EH (cell line): ENCODE measurements around the gene ENTREP1.
"Not testable (repeated sequence)": the region's sequence is repeated elsewhere in the genome, so short reads cannot be mapped to it uniquely, and the experiment has no call there.

Source experiments
- DNase-seq: peaks from one replicate; pipeline ENCODE4 v3.0.0-alpha.2; 2015; ENCODE audit warnings: low read depth

ENTREP1 gene, protein sequence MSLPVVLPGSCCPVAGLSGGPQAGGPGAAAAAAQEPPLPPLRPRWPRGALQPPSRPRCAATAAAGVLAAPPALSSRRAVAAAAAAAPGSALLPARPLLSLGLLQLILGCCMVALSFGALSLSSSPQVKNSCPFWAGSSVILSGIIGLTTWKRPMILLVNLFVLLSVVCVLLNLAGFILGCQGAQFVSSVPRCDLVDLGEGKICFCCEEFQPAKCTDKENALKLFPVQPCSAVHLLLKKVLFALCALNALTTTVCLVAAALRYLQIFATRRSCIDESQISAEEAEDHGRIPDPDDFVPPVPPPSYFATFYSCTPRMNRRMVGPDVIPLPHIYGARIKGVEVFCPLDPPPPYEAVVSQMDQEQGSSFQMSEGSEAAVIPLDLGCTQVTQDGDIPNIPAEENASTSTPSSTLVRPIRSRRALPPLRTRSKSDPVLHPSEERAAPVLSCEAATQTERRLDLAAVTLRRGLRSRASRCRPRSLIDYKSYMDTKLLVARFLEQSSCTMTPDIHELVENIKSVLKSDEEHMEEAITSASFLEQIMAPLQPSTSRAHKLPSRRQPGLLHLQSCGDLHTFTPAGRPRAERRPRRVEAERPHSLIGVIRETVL

DNA sequence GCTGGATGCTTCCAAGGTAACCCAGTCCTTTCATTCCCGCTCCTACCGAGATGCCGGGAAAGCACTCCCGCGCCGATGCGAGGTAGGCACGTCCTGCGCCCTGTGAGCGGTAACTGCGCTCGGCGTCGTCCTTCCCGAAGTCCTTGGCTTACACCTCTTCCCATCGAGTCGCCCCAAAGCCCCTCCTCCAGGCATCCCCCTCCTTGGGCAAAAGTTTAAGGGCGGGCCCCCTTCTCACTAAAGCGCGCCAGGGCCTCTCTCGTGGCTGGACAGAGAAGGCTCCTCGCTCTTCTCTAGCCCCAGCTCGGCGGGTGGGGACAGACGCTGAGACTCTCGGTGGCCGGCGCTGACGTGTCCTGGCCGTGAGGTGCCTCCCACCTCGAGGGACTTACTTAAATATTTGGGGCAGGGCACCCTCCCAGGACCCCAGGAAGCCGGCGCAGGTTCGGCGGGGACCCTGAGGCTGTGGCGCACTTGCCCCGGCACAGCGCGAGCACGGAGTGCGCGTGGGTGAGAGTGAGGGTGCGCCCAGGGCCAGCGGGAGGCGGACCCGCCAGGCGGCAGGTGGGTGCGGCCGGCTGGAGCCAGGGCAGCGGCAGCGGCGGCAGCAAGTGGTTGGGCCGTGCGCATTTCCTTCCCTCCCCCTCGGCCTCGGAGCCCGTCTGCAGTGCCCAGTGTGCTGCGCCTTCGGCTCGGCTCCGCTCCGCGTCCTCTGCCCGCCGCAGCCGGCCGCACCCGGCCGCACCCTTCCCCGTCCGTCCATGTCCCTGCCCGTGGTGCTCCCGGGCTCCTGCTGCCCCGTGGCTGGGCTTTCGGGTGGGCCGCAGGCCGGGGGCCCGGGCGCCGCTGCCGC is at the start of gene ENTREP1:
ENTREP1 (plus strand) TSS at position 667 of the 853 bp plus-strand sequence; CDS start at position 762, 95 bp downstream.
- DNase-seq = peak; percentile 41

DNA sequence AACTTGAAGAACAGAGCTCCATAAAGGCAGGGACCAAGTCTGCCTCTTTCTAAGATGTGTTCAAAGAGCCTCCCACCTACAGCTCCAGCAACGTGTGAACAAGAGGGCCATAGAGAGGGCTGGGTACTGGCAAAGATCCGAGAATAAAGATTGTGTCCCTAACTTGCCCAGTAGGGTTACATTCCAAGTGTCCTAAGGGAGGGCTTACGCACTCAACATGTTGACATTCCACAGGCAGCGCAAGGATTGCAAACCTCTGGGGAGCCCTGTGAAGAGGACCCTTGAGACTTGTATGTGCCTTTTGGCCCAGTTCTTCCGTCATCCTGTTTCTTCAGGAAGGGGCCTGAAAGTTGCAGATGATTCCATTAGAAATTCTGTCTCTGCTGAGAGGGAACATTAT is 48.2 kb upstream of the ENTREP1 start:
- no peak for DNase-seq

DNA sequence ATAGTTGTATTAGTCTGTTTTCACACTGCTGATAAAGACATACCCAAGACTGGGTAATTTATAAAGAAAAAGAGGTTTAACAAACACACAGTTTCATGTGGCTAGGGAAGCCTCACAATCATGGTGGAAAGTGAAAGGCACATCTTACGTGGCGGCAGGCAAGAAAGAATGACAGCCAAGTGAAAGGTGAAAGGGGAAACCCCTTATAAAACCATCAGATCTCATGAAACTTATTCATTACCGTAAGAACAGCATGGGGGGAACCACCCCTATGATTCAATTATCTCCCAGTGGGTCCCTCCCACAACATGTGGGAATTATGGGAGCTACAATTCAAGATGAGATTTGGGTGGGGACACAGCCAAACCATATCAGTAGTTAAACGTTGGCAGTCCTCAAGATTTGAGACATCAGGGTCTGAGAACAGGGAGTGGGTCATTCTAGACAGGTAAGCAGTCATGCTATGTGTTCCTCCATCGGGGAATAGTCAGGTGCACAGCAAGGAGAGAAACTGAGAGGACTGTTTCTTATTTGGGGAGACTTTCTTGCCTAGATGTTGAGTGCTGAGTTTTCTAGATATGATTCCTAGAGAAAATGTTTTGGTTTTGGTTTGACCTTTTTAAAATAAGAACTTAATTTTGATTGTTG is 45.8 kb upstream of the ENTREP1 start:
- DNase-seq = no peak

DNA sequence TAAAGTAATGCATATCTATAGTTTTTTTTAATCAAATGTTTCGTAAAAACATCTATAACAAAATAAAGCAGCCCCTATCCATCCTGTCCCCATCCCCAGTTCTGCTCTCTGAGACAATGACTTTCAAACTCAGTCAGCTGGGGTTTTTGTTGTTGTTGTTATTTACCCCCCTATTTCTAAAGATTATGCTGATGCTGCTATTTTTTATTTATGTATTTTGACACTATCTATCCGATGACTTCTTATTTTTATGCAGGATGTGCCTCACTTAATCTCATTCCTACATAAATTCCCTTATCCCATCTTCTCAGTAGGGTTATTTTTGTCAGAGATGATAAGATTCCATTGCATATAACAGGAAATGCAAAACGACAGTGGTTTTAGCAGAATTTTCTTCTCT is 45.3 kb upstream of the ENTREP1 start:
- no peak for DNase-seq

DNA sequence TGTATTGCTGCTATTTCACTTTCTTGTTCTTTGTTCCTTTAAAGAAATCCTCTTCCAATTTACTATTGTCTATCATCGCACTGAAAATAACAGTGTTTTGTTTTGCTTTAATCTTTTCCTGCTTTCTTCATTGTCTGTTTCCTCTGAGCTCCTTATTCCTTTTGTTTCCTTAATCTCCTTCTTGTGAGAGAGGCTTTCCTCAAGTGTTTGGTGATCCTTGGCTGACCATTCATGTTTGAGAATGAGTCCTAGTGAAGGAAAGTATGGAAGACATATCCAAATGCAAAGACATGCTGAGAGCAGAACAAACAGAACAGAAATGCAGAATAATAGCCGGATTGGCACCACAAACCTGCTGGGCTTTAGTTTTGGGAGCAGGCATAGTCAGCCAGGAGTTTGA is 42.0 kb upstream of the ENTREP1 start:
- DNase-seq = no peak

DNA sequence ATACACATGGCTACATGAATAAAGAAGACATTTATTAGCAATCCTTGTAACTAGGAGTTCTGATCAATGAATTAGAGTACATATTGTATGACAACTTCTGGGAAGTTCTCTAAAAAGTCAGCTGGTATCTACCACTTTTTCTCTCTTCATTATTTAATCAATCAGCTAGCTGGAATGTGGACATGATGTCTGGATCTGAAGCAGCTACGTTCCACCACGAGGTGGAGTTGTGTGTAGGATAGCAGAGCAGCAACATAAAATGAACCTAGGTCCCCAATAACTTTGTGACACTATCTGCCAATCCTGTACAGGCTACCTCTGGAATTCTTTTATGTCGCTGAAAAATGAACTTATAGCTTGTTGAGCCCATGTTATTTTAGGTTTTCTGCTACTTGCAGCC is 32.9 kb upstream of the ENTREP1 start:
- DNase-seq = peak; percentile 3

DNA sequence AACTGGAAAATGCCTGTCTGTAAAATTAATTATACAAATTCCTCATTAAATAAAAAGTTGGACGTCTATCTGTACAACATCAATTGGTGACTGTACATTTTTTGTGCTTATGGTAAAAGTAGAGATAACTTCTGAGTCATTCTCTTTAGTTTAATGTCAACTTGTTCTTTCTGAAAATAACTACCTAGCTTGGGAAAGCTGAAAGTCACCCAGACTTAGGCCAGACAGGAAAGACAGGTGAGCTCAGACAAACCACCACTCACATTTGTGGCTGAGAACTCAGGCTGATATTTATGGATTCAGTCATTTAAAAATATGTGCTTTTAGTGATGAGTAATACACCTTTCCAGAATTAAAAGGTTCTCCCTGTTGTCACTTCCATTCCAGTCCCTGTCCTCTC is 31.9 kb upstream of the ENTREP1 start:
- DNase-seq = no peak

DNA sequence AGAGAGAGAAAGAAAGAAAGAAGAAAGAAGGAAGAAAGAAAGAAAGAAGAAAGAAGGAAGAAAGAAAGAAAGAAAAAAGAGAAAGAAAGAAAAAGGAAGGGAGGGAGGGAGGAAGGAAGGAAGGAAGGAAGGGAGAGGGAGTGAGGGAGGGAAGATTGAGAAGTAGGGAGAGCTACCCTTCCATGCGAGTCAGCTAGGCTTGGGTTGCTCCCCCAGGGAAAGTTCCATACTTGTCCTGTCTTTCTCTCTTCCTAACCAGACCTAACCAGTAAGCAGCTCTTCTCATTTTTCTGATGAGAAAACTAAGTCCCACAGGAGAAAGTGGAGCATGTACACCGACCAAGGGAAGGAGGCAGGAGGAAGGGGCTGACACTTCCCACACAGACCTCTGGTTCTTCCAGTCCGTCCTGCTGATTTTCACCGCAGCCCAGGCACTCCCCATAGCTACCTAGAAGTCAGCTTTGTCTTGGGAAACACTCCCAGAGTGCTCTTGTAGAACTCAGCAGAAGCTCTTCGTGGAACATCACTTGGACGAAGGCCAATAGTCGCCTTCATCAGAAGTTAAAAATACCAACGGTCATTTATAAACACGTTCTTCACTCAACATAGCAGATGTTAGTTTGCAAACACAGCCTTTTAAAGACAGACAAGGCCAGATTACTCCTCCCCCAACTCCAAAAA is 29.0 kb upstream of the ENTREP1 start:
- DNase-seq = peak; percentile 25

DNA sequence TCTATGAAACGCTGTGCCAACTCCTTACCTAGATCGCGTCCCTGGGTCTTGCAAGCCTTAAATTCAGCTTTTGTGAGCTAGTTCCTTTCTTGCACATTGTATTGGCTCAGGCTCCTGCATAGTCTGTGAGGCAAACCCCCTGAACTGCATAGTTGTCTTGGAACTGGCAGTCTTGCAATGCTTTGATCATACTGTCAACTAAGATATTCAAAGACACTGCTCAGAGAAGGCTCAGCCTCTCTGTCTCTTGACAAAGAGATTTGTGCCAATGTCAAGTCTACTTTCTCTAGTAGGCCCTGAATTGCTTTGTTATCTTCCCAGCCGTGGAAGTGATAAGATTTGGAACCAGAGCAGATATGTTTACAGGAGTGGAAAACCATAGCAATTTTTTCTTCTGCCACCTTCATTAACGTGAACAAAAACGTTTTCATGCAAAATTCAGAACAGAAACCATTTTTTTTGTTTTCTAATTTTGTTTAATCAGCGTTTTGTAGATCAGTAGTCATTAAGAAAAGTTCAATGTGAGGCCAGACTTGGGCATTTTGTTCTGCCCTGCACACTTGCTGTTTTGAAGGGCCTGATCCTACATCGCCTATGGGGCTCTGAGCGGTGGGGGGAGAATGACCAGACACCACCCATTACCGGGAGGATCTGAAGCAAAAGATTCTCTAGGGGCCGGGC is 27.6 kb upstream of the ENTREP1 start:
- no peak for DNase-seq

DNA sequence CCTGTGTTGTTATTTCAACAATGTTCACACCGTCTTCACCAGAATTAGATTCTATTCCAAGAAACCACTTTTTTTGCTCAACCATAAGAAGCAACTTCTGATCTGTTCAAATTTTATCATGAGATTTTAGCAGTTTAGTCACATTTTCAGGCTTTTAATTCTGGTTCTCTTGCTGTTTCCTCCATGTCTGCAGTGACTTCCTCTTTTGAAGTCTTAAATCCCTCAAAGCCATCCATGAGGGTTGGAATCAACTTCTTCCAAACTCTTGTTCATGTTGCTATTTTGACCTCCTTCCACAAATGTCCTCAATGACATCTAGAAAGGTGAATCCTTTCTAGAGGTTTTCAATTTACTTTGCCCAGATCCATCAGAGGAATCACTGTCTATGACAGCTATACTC is 25.7 kb upstream of the ENTREP1 start:
- no peak for DNase-seq

DNA sequence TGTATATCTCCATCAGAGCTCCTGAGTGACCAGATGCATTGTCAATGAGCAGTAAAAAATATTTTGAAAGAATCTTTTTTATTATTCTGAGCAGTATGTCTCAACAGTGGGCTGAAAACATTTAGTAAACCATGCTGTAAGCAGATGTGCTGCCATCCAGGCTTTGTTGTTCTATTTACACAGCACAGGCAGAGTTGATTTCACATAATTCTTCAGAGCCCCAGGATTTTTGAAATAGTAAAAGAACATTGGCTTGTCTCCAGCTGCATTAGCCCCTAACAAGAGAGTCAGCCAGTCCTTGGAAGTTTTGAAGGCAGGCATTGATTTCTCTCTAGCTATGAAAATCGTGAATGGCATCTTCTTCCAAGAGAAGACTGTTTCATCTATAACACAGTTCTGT is 25.2 kb upstream of the ENTREP1 start:
- no peak for DNase-seq

DNA sequence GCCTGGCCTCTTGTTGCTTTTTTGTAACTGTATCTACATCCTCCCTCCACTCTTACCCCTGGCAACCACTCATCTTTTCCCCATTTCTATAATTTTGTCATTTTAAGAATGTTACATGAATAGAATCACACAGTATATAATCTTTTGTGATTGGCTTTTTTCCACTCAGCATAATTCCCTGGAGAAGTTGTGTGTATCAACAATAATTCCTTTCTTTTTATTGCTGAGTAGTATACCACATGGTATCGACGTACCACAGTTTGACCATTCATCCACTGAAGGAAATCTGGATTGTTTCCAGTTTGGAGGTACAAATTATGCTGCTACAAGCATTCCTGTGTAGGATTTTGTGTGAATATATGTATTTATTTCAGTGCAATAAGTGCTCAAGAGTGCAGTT is 21.7 kb upstream of the ENTREP1 start:
- DNase-seq = no peak

DNA sequence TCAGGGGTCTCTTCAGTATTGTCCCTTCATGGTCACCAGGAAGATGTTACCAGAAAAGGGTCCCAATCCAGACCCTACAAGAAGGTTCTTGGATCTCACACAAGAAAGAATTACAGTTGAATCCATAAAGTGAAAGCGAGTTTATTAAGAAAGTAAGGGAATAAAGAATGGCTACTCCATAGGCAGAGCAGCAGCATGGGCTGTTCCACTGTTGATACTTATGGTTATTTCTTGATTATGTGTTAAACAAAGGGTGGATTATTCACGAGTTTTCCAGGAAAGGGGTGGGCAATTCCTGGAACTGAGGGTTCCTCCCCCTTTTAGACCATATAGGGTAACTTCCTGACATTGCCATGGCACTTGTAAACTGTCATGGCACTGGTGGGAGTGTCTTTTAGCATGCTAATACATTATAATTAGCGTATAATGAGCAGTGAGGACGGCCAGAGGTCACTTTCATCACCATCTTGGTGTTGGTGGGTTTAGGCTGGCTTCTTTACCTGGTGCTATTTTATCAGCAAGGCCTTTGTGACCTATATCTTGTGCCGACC is 18.0 kb upstream of the ENTREP1 start:
- not testable (repeated sequence) for DNase-seq

DNA sequence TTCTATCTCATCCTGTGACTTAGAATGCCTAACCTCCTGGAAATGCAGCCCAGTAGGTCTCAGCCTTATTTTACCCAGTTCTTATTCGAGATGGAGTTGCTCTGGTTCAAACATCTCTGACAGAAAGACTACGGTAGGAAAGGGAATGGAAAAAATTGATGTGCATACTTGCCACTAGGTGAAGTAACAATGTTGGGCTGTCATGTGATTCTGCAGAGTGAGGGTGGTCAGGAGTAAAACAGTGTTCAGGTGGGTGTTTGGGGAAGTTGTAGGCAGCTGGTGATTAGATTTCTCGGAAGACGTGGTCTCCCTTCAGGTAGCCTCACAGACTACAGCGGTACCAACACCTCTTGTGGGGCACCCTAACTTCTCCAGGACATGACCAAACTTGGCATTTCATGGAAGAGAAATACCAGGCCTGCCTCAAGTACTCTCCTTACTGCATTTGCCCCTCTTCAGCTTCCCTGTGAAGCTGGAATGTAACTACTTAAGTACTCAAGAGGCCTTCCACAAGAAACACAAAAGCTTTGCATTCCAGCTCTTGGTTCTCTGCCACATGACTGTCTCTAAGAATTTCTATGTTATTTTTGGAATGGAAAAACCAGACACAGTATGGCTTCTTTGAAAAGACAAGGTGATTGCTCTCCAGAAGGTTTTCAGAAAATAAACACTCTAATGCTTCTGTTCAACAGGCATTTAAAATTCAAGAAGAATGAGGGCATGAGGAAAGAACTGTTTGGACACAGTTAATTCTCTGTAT is 17.4 kb upstream of the ENTREP1 start:
- peak; percentile 78 for DNase-seq

DNA sequence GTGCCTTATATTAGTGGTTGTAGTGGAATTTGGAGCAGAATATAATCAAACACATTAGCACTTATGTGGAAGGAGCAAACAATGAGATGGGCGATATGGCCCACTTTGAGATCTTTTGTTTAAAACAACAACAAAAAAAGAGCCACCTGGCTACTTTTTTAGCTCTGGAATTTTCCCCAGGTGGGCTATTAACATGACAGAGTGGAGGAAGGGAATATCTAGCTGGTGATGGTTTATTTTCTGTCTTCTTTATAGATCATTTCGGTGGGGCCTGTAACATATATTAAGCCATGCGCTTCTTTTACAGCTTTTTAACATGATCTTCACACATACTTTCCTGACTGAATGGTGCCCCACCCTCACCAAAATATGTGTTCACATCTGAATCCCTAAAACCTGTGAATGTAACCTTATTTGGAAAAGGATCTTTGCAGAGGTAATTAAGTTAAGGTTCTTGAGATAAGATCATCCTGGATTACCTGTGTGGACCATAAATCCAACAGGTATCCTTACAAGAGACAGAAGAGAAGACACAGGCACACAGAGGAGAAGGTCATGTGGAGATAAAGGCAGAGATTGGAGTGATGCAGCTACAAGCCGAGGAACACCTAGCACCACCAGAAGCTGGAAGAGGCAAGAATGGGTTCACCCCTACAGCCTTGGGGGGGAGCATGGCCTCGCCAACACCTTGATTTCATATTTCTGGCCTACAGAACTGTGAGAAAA is 16.6 kb upstream of the ENTREP1 start:
- DNase-seq = no peak

DNA sequence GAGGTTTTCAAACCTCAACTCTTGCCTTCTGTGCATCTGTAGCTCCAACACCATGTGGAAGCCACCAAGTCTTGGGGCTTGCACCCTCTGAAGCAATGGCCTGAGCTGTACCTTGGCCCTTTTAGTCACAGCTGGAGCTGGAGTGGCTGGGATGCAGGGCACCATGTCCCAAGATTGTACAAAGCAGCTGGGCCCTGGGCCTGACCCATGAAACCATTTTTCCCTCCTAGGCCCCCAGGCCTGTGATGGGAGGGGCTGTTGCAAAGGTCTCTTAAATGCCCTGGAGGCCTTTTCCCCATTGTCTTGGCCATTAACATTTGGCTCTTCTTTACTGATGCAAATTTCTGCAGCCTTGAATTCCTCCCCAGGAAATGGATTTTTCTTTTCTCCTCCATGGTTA is 11.8 kb upstream of the ENTREP1 start:
- no peak for DNase-seq

DNA sequence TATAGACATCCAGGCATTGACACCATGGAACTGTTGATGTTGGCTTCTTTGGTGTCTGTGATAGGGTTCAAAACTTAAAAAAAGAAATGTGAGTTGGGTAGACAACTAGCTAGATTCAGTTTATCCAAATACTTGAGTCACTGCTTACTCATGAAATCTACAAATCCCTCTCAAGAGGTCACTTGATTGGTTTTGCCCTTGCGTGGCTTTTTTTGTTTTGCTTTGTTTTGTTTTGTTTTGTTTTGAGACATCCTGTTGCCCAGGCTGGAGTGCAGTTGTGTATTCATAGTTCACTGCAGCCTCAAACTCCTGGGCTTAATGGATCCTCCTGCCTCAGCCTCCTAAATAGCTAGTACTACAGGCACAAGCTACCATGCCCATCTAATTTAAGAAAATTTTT is 10.5 kb upstream of the ENTREP1 start:
- DNase-seq = no peak

DNA sequence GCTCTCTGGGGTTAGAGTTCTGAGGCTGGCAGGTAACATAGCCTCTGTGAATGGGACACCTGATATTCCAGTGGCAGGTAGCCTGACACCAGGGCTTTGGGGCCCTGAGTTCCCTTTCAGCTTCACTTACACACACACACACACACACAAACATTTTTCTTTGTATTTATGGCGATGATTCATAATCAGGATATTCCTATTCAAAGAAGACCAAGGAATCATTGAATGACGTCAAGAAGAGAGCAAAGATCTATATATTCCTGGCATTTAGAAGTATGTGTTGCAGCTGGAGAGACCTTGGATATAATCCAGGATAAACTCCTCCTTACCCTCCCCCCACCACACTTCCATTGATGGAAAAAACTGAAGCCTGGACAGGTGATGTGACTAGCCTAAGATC is 7.9 kb upstream of the ENTREP1 start:
- DNase-seq = no peak

DNA sequence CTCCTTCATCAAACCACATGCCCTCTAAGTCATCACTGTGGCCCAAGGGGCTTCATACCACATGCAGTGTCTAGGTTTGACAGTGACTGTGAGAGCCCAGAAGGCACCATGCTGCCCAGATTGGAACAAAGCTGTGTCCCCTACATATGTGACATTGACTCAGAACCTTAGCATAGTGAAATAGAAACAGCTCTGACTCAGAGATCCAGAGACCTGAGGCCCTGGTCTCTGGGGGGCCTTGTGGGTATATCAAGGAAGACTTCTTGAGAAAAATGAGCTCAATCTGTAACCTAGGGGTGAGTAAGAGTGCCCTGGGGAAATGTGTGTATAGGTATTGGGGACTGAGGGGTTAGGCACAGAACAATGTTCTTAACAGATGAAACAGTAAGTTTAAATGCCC is 7.1 kb upstream of the ENTREP1 start:
- no peak for DNase-seq
